Measurements from ENCODE around the gene PLA2G4F. TPM values are rescaled to one million over a fixed set of nuclear protein-coding genes. Genes with fewer than 3 reads are reported as not detected.

PLA2G4F gene
- total and polyA plus RNA-seq, 2 donors, result 2.7 to 3.1 TPM

DNA sequence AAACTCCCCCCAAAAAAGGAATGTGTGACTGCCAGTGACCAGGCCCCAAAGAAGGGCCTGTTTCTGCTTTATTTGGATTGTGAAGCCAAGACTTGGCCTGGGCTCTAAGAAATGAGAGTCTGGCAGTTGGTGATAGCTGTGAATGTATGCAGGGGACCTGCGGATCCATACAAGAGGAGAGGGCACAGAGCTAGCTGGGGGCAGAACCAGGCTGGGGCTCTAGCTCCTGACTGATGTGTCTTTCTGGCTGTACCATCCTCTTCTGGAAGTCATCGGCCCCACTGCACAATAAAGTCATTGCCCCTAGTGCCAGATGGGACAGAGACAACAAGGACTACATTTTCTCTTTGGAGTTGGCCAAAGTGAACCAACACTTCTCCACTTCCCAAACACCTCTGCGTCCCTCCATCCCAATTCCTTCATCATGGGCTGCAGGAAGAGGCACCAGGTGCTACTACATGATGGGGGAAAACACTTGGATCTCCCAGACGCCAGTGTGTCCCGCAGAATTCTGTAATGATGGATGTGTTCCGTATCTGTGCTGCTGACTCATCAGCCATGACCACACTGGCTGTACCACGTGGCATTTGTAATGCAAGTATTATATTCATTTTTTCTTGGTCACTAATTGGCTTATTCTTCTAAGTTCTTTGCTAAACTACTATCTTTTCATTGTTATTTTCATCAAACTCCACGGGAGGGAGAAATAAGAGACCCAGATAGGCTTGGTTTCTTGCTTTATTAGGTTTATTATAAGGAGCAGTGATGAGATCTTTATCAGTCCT, 1.7 kb upstream of the PLA2G4F start:
- Histone ChIP-seq H3K4me1 (ENCODE audit: insufficient read depth) (no peaks in the 10 kb centered on the region), H3K27ac (ENCODE audit: low read depth) (no peak overlapping the region), H3K36me3 (ENCODE audit: insufficient read depth) (peaks cover 7% of the 10 kb centered on the region), H3K4me3 (ENCODE audit: low read depth, low read length) (no peak overlapping the region)
- WGBS, result 76% methylated on average over 8 of the region's 8 CpGs
- no peak for DNase-seq (ENCODE audit: extremely low spot score)

GRCh38 chr15:42157381-42157780, 945 bp upstream of the PLA2G4F start:
- peaks cover 7% of the 10 kb centered on the region for H3K36me3 ChIP-seq (ENCODE audit: insufficient read depth)
- H3K4me1 ChIP-seq (ENCODE audit: insufficient read depth), result peaks cover 1% of the 10 kb centered on the region
- H3K4me3 ChIP-seq (ENCODE audit: low read depth, low read length), result no peak overlapping the region
- 97% methylated on average over 8 of the region's 8 CpGs for WGBS
- no peak for DNase-seq (ENCODE audit: extremely low spot score)
- H3K27ac ChIP-seq (ENCODE audit: low read depth), result no peak overlapping the region

GRCh38 chr15:42155546-42156242, 742 bp downstream of the PLA2G4F start:
- no peak for DNase-seq (ENCODE audit: extremely low spot score)
- 58% methylated on average over 27 of the region's 27 CpGs for WGBS
- H3K4me3 ChIP-seq (ENCODE audit: low read depth, low read length), result no peak overlapping the region
- H3K27ac ChIP-seq (ENCODE audit: low read depth), result no peak overlapping the region
- peaks cover 2% of the 10 kb centered on the region for H3K36me3 ChIP-seq (ENCODE audit: insufficient read depth)
- H3K4me1 ChIP-seq (ENCODE audit: insufficient read depth), result peaks cover 1% of the 10 kb centered on the region

DNA sequence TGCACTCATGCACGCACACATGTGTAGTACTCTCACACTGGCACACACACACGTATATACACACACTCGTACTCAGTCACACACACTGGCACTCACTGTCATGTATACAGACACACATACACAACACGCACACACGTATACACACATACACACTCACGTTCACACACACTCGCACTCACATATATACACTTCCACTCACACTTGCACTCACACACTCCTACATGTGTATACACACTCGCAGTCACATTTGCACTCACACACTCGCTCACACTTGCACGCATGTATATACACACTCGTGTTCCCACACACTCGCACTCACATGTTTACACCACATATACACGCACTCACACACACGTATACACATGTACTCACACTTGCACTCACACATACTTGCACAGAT, 1.5 kb downstream of the PLA2G4F start:
- Histone ChIP-seq H3K4me1 (ENCODE audit: insufficient read depth) (peaks cover 1% of the 10 kb centered on the region), H3K36me3 (ENCODE audit: insufficient read depth) (no peaks in the 10 kb centered on the region), H3K4me3 (ENCODE audit: low read depth, low read length) (no peak overlapping the region), H3K27ac (ENCODE audit: low read depth) (no peak overlapping the region)
- no peak for DNase-seq (ENCODE audit: extremely low spot score)
- 93% methylated on average over 14 of the region's 14 CpGs for WGBS

GRCh38 chr15:42154212-42154941, 2.1 kb downstream of the PLA2G4F start:
- no peaks in the 10 kb centered on the region for H3K36me3 ChIP-seq (ENCODE audit: insufficient read depth)
- H3K27ac ChIP-seq (ENCODE audit: low read depth), result no peak overlapping the region
- WGBS, result 76% methylated on average over 16 of the region's 16 CpGs
- H3K4me1 ChIP-seq (ENCODE audit: insufficient read depth), result peaks cover 1% of the 10 kb centered on the region
- no peak for DNase-seq (ENCODE audit: extremely low spot score)
- H3K4me3 ChIP-seq (ENCODE audit: low read depth, low read length), result no peak overlapping the region

DNA sequence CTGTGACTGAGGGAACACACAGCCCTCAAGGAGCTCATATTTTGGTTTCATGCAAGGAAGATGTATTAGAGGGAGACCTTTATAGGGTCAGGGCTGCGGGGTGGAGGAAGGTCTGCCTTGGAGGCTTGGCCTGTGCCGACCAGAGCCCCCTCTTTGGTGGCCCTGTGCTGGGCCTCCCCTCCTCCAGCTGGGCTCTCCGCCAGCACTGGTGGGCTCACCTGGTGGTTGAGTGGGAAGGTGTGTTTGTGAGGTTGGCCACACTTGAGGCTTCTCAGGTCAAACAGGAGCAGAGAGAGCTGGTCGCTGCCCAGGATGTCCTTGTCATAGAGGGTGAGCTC, 2.6 kb downstream of the PLA2G4F start:
- DNase-seq (ENCODE audit: extremely low spot score), result no peak
- Histone ChIP-seq H3K4me3 (ENCODE audit: low read depth, low read length) (no peak overlapping the region), H3K27ac (ENCODE audit: low read depth) (no peak overlapping the region), H3K4me1 (ENCODE audit: insufficient read depth) (peaks cover 1% of the 10 kb centered on the region), H3K36me3 (ENCODE audit: insufficient read depth) (no peaks in the 10 kb centered on the region)
- 89% methylated on average over 4 of the region's 4 CpGs for WGBS

DNA sequence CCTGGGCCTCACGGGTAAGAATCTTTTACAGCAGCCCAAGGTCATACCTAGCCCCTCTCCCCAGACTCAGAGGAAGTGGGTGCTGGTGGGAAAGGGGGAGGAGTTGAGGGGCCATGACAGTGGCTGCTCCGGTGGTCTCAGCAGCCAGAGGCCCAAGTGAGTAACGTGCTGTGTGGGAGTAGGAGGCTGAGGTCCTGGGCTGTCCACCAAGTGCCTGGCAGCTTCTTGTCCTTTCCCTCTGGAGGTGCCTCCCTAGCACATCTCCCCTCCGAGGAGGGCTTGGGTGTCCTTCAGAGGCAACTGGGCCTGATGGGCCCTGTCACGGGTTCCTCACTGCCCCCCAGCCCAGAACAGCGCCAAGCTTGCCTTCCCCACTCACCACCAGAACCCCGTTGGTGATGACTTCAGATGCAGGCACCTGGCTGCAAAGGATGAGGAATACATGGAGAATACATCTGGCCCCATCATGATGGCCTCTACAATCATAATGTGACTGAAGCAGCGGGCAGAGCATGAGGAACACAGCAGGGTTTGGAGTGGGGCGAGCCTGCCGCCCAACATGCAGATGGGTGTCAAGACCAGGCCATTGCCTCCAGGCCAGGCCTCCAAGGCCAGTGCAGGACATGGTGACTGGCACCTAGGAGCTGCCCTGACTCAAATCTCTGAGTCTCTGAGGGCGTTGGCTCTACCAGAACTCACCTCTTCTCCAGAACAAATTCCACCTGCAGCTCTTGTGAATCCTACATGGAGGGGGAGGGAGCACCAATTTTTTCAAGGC, 3.3 kb downstream of the PLA2G4F start:
- Histone ChIP-seq H3K4me1 (ENCODE audit: insufficient read depth) (peaks cover 1% of the 10 kb centered on the region), H3K27ac (ENCODE audit: low read depth) (no peak overlapping the region), H3K36me3 (ENCODE audit: insufficient read depth) (no peaks in the 10 kb centered on the region), H3K4me3 (ENCODE audit: low read depth, low read length) (no peak overlapping the region)
- WGBS, result 89% methylated on average over 11 of the region's 11 CpGs
- DNase-seq (ENCODE audit: extremely low spot score), result no peak

- Histone ChIP-seq H3K36me3 (ENCODE audit: insufficient read depth) (no peaks in the 10 kb centered on the region), H3K4me1 (ENCODE audit: insufficient read depth) (peaks cover 1% of the 10 kb centered on the region), H3K27ac (ENCODE audit: low read depth) (no peak overlapping the region), H3K4me3 (ENCODE audit: low read depth, low read length) (no peak overlapping the region)
- 85% methylated on average over 14 of the region's 14 CpGs for WGBS
- no peak for DNase-seq (ENCODE audit: extremely low spot score)
Observed at GRCh38 chr15:42152196-42152920, 4.1 kb downstream of the PLA2G4F start.

DNA sequence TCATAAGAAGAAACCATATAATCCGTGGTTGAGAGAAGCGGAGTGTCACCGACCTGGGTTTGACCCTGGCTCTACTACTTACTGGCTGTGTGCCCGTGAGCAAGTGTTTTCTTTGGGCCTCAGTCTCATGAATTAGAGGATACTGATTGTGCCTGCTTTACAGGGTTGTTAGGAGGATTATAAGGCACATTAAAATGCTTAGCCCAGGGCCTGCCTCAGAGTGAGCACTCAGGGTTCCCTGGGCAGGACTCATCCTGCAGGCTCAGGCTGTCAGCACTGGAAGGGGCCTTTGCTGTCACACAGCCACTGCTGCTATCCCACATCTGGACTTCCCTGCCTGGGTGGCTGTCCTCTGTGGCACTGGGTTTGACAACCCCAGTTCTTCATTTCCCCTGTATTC, 4.7 kb downstream of the PLA2G4F start:
- 51% methylated on average over 4 of the region's 4 CpGs for WGBS
- Histone ChIP-seq H3K4me3 (ENCODE audit: low read depth, low read length) (no peak overlapping the region), H3K36me3 (ENCODE audit: insufficient read depth) (no peaks in the 10 kb centered on the region), H3K27ac (ENCODE audit: low read depth) (no peak overlapping the region), H3K4me1 (ENCODE audit: insufficient read depth) (peaks cover 1% of the 10 kb centered on the region)
- no peak for DNase-seq (ENCODE audit: extremely low spot score)

DNA sequence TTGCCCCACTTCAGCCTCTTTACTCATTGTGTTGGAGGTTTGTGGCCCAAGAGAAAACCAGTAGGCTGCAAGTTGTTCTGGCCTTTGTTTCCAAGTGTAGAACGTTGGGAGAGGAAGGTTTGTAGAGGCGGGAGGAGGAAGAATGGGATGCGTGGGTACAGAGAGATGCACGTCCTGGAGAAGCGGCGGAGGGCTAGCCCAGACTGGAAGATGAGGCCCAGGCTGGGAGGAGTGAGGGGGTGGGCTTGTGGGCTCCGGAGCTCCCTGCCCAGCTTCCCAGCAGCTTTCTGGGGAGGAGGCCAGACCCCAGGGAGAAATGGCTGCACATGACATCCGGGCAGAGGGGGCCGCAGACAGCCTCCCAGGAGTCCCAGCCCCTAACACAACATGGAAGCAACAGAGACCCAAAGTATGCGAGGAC, 5.3 kb downstream of the PLA2G4F start:
- peaks cover 1% of the 10 kb centered on the region for H3K4me1 ChIP-seq (ENCODE audit: insufficient read depth)
- H3K4me3 ChIP-seq (ENCODE audit: low read depth, low read length), result no peak overlapping the region
- 81% methylated on average over 10 of the region's 10 CpGs for WGBS
- no peaks in the 10 kb centered on the region for H3K36me3 ChIP-seq (ENCODE audit: insufficient read depth)
- DNase-seq (ENCODE audit: extremely low spot score), result no peak
- no peak overlapping the region for H3K27ac ChIP-seq (ENCODE audit: low read depth)

DNA sequence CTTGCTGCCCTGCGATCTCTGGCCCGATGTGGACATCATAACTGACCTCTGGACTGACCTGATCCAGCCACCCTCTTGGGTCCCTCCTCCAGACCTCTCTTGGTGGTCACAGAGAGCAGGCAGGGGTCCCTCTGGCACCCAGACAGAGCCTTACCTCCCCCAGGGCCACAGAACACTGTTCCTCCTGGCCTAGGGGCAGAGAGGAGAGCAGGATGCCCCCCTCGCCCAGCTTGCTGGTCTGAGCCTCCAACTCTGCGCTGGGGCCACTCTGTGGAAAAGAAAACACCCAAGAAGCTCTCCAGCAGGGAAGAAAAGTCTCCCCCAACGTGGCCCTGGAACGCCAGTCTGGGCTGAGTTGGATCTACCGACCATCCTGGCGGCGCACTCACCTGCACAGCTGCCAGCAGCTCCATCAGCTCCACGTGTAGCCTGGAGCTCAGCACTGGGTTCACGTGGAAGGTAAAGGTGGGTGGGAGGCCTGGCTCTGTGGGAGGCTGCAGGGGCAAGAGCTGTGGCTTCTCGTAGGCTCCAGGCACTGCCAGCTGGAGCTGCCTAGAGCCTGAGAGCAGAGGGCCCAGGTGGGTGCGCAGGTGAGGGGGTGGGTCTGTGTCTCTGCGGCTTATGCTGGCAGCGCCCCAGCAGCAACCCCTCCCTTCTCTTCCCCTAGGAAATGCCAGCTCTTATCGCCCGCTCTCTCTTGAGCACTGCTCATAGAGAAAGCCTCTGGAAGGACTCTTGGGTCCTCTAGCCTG, 6.0 kb downstream of the PLA2G4F start:
- Histone ChIP-seq H3K4me1 (ENCODE audit: insufficient read depth) (peaks cover 1% of the 10 kb centered on the region), H3K4me3 (ENCODE audit: low read depth, low read length) (no peak overlapping the region), H3K36me3 (ENCODE audit: insufficient read depth) (no peaks in the 10 kb centered on the region), H3K27ac (ENCODE audit: low read depth) (no peak overlapping the region)
- DNase-seq (ENCODE audit: extremely low spot score), result no peak
- WGBS, result 89% methylated on average over 17 of the region's 17 CpGs

GRCh38 chr15:42149493-42150218, 6.8 kb downstream of the PLA2G4F start:
- Histone ChIP-seq H3K27ac (ENCODE audit: low read depth) (no peak overlapping the region), H3K4me1 (ENCODE audit: insufficient read depth) (peaks cover 1% of the 10 kb centered on the region), H3K4me3 (ENCODE audit: low read depth, low read length) (no peak overlapping the region), H3K36me3 (ENCODE audit: insufficient read depth) (no peaks in the 10 kb centered on the region)
- 88% methylated on average over 14 of the region's 14 CpGs for WGBS
- no peak for DNase-seq (ENCODE audit: extremely low spot score)
